Right lobe of liver (tissue), 6 donors: Measurements from ENCODE around the gene NPHS1. TPM values are rescaled to one million over a fixed set of nuclear protein-coding genes. Genes with fewer than 3 reads are reported as not detected.
A peak's percentile ranks its signal among the peaks of the same experiment; 100 is the strongest.
"Not testable (repeated sequence)": the region's sequence is repeated elsewhere in the genome, so short reads cannot be mapped to it uniquely, and the experiment has no call there.

Experiments used
- ATAC-seq, 4 donors: fragments of 200-7000 bp; cut with Tn5 transposase; one replicate each; pipeline ENCODE4 v1.9.1; 2020; ENCODE audit warnings: mild to moderate bottlenecking in 4 of 4, moderate library complexity in 4 of 4
- DNase-seq, 3 donors: peaks; one replicate each; pipeline ENCODE4 v3.0.0-alpha.2; 2020
- H3K27ac ChIP-seq, 3 donors: fragments of 200-600 bp; one replicate each; pipeline ENCODE4 v1.8.0; 2022
- H3K27me3 ChIP-seq, 2 donors: fragments of 200-600 bp; one replicate each; pipeline ENCODE4 v1.8.0; 2022
- H3K36me3 ChIP-seq, 4 donors: fragments of 200-600 bp; sonication (generic) in 1 of 4; one replicate each; pipeline versions ENCODE4 v1.5.1 to v1.8.0; 2017 to 2022; ENCODE audit warnings: control low read depth in 1 of 4
- H3K4me1 ChIP-seq, 4 donors: fragments of 200-600 bp; sonication (generic) in 1 of 4; one replicate each; pipeline versions ENCODE4 v1.5.1 to v1.8.0; 2017 to 2022; ENCODE audit warnings: control low read depth in 1 of 4
- H3K4me3 ChIP-seq, 3 donors: fragments of 200-600 bp; one replicate each; pipeline ENCODE4 v1.8.0; 2022
- H3K9me3 ChIP-seq, 4 donors: fragments of 200-600 bp; sonication (generic) in 1 of 4; one replicate each; pipeline versions ENCODE4 v1.5.1 to v1.8.0; 2017 to 2022; ENCODE audit warnings: control low read depth in 1 of 4
- CTCF ChIP-seq, 4 donors: fragments of 200-600 bp in 3 of 4; fragments of 450-650 bp in 1 of 4; IDR thresholded peaks; one replicate each; pipeline versions ENCODE4 v1.5.1 to v1.8.0; 2016 to 2022; ENCODE audit warnings: antibody characterized with exemption in 4 of 4, mild to moderate bottlenecking in 2 of 4
- POLR2A ChIP-seq: fragments of 450-650 bp; IDR thresholded peaks from one replicate; pipeline ENCODE4 v1.6.1; 2017; ENCODE audit warnings: antibody characterized with exemption, mild to moderate bottlenecking
- WGBS: methylation state at CpG from one replicate; pipeline ENCODE4 v1.1.6; 2018; ENCODE audit warnings: low coverage, low lambda C conversion rate; ENCODE audit not compliant: insufficient coverage; ENCODE audit errors: missing lambda C conversion rate; 5-methylcytosine and 5-hydroxymethylcytosine counted together
- intact Hi-C, 2 donors: fragments of 100-400 bp; cut with DNase I; formaldehyde crosslinking; loops; one replicate each; pipeline versions ENCODE4 v1.11.2 to v1.14.1; 2022
- total RNA-seq, 6 experiments: library from RNA; depleted of rRNA in 2 of 6; stranded (reverse); fragments of >200 nt in 2 of 6; fragmentation: NEBNext Ultra II Directional in 3 of 6; extraction: Animal tissue kit (Norgen Biotek cat#: 25700) in 3 of 6; gene quantifications; one replicate each; pipeline versions ENCODE4 v1.1.0 to v1.2.4, GENCODE V29; 2016 to 2023
- donor health status: DM: no; HTN: yes; CAD: no.
- donor health status: DM: no; HTN: no; CAD: no.
- donor health status: DM: no; HTN: no; CAD: no.
- donor health status: DM: no; HTN: yes; CAD: no.
- donor health status: DM: no; HTN: yes; CAD: no.

The NPHS1 gene
- total RNA-seq, 6 experiments from 2014 or later = not detected

- Histone ChIP-seq H3K27ac (no peak overlapping the region), H3K4me1 (no peaks in the 10 kb centered on the region), H3K9me3 (no peaks in the 10 kb centered on the region), H3K4me3 (no peak overlapping the region), H3K27me3 (no peaks in the 10 kb centered on the region), H3K36me3 (peaks cover 0 to 20% (median 0%) of the 10 kb centered on the region in 4 donors)
- TF ChIP-seq CTCF (IDR thresholded peaks at IDR 0.05) (no peak), POLR2A (no peak)
- no peak for DNase-seq
- intact Hi-C loops = no loop called here
- ATAC-seq = no peak
- WGBS = no CpG with 5 or more reads among the region's 2 CpGs
Observed at GRCh38 chr19:35894342-35894741, 42.0 kb upstream of the NPHS1 start.

DNA sequence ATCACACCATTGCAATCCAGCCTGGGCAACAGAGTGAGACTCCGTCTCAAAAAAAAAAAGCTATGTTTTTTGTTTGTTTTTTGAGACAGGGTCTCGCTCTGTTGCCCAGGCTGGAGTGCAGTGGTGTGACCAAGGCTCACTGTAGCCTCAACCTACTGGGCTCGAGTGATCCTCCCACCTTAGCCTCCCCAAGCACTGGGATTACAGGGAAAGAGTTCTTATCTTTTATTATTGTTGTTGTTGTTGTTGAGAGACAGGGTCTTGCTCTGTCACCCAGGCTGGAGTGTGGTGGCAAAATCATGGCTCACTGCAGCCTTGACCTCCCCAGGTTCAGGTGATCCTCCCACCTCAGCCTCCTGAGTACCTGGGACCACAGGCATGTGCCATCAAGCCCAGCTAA lies 39.5 kb upstream of the NPHS1 start:
- H3K27me3 ChIP-seq, DNase-seq, H3K27ac ChIP-seq, H3K4me1 ChIP-seq, ATAC-seq, intact Hi-C loops, H3K4me3 ChIP-seq, H3K9me3 ChIP-seq: not testable (repeated sequence)
- peaks cover 0 to 35% (median 0%) of the 10 kb centered on the region in 4 donors for H3K36me3 ChIP-seq
- WGBS = no CpG with 5 or more reads among the region's 3 CpGs

DNA sequence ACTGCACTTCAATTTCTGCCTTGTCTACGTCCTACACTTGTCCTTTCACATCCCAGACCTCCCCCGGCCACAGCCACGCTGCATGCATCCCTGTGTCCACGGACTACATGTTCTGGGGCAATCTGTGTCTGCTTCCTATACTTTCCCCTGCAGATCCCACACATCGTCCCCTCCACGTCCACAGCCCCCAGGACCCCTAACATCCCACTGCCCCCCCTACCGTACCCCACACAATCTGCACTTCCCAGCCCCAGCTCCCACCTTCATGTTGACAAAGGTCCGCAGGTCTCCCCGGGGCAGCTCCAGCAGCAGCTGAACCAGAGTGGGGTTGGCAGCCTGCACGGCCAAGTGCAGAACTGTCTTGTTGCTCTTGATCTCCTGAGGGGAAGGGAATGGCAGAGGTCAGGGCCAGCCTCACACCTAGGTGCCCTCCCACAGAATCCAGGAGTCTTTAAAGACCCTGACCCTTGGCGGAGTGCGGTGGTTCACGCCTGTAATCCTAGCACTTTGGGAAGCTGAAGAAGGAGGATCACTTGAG lies 37.9 kb upstream of the NPHS1 start:
- Histone ChIP-seq H3K27me3 (no peaks in the 10 kb centered on the region), H3K36me3 (peaks cover 0 to 30% (median 0%) of the 10 kb centered on the region in 4 donors), H3K4me1 (no peaks in the 10 kb centered on the region), H3K27ac (no peak overlapping the region), H3K9me3 (no peaks in the 10 kb centered on the region), H3K4me3 (no peak overlapping the region)
- 96% methylated on average over 12 of the region's 13 CpGs for WGBS
- ATAC-seq = no peak
- TF ChIP-seq CTCF (IDR thresholded peaks at IDR 0.05) = no peak
- no peak for TF ChIP-seq POLR2A
- intact Hi-C loops = no loop called here
- no peak for DNase-seq

- intact Hi-C loops = loop anchor here in 1 of 2 donors (5.0 kb wide), 1 partner anchor 38 kb away; no protein-coding TSS in a partner anchor
- Histone ChIP-seq H3K4me1 (no peaks in the 10 kb centered on the region), H3K36me3 (peaks cover 0 to 26% (median 0%) of the 10 kb centered on the region in 4 donors), H3K27me3 (no peaks in the 10 kb centered on the region), H3K9me3 (no peaks in the 10 kb centered on the region), H3K4me3 (no peak overlapping the region), H3K27ac (no peak overlapping the region)
- TF ChIP-seq CTCF (IDR thresholded peaks at IDR 0.05) (no peak), POLR2A (no peak)
- 87% methylated on average over 1 of the region's 18 CpGs for WGBS
- DNase-seq (no peak), ATAC-seq (peak in 1 of 4 donors; percentile 43)
Observed at GRCh38 chr19:35889370-35890112, 37.2 kb upstream of the NPHS1 start.

DNA sequence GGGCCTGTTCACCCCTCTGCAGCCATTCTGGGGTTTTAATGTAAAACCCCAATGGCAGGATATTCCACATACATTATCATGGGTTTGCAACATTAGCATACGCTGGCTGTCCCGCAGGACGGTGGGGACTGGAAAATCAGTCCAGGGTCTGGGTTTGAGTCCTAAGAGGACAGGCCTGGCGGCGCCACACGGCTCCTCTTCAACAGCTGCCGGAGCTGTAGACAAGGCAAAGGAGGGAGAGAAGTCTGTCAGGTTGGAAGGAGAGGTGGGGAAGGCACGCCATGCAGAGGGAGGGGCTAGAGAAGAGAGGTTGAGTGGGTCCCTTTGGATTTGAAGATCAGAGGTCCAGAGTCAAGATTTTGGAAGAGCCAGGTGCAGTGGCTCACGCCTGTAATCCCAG lies 36.1 kb upstream of the NPHS1 start:
- TF ChIP-seq CTCF (IDR thresholded peaks at IDR 0.05) (no peak), POLR2A (no peak)
- ATAC-seq (no peak), DNase-seq (no peak)
- no peaks in the 10 kb centered on the region for H3K9me3 ChIP-seq
- H3K27me3 ChIP-seq = no peaks in the 10 kb centered on the region
- peaks cover 0 to 26% (median 0%) of the 10 kb centered on the region in 4 donors for H3K36me3 ChIP-seq
- intact Hi-C loops = loop anchor here in 1 of 2 donors (5.0 kb wide), 1 partner anchor 39 kb away; no protein-coding TSS in a partner anchor
- H3K27ac ChIP-seq = no peak overlapping the region
- H3K4me1 ChIP-seq = no peaks in the 10 kb centered on the region
- 87% methylated on average over 7 of the region's 9 CpGs for WGBS
- no peak overlapping the region for H3K4me3 ChIP-seq
